HG03196 (cell line): Measurements from ENCODE around the gene TAOK1.
"Not testable (repeated sequence)": the region's sequence is repeated elsewhere in the genome, so short reads cannot be mapped to it uniquely, and the experiment has no call there.

Experiments used
- ATAC-seq: cut with Tn5 transposase; IDR thresholded peaks from one replicate; pipeline ENCODE4 v1.9.1; 2021; ENCODE audit not compliant: unreplicated experiment

The TAOK1 gene

DNA sequence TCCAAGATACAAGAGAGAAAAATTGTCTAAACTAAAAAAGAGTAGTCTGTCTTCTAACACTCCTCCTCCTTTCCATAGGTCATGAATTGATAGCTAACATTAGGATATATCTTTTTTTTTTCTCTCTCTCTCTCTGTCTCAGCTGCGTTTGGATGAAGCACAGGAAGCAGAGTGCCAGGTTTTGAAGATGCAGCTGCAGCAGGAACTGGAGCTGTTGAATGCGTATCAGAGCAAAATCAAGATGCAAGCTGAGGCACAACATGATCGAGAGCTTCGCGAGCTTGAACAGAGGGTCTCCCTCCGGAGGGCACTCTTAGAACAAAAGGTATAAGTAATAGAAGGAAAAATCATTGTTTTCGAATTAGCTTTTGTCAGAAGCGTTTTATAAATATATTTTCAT, 143.8 kb downstream of the TAOK1 start:
- no peak for ATAC-seq

DNA sequence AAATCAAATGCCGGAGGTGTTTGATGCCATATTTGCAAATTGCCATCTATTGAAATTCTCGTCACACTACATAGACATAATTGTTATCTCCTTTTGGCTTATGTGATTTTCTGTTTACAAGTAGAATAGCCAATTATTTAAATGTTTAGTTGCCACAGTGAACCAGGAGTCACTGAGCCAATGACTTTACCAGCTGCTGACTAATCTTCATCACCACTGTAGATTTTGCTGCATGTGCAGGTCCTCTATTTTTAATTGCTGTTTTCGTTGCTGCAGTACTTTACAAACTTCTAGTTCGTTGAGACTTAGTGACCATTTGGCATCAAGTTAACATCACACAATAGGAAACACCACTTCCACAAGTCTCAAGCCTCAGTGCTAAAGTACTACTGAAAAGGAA, 153.9 kb downstream of the TAOK1 start:
- no peak for ATAC-seq

DNA sequence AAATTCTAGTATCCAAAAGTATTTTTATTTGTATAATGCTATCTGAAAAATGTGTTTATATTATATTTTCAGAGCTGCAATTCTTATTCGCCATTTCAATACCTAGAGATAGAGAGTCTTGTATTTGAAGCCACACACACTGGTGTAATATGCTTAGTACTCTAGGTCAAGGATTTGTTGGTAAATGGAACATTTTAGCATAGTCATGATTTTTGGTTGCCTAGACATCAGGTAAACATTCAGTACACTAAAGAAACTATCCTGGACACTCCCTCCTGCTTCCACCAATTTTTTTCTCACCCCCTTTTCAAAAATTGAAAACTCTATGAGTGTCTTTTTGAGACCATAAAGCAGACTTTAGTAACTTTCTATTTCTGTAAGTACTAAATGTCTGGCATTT, 155.9 kb downstream of the TAOK1 start:
- ATAC-seq, result no peak

DNA sequence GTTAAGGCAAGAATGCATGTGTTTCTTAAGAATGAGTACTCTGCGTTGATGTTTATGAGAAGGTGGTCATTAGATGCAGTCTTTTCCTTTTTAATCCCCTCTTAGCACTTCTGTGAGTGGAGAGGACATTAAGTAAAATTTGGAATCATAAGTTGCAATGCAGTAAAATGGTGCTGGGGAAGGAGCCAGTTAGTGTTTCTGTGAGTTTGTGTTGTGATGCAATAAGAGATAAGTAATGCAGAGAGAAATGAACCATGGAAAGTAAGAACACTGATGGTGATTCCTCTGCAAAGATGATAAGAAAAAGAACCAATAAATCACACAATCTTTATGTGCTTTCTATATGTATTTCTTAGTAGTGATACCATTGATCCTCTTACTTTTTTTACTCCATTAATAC, 156.7 kb downstream of the TAOK1 start:
- no peak for ATAC-seq

DNA sequence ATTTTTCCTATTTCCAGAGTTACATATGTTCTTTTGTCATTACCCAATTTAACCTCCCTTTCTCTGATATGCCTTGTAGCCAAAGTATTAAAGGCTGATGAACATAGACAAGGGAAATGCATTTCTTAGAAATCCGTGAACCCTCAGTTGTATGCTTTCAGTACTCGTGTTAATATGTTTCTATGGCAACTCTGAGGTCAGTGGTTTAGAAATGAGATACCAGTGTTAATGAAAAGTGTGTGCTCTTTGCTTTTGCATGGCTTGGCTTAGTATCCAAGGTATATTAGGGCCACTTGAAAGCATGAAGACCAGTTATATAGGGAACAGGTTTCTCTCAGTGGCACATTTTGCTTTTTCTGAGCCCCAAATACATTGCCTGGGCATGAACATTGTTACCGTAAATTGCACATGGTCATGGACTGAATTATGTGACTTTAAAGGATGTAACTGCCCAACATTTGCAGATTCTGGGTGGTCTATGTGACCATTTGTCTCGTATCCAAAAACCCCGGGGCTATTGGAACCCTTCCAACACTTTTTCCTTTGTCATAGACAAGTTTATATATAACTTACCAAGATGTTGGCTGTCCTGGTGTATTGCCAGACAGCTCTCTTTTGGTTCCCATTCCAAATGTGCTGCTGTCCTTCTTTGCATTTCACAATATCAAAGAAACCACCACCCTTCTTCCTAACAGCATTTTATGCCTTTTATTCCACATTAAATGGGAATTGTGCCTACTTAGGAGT, 159.2 kb downstream of the TAOK1 start:
- no peak for ATAC-seq

DNA sequence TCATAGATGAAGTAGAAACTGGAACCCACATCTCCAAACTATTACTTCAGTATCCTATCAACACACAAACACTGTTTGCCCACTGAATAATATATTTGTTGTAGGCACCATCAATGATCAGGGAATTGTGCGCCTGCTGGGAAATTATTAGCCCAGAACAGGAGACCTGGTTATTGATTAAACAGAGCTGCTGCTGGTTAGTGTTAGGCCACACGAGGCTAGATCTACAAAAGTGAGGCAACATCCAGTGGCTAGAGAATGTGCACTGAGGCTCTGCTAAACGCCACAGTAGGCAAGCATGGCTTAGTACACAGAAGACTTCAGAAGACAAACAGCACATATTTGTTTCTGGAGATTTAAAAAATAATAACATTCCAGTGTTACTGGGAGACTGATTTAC, 165.7 kb downstream of the TAOK1 start:
- no peak for ATAC-seq

DNA sequence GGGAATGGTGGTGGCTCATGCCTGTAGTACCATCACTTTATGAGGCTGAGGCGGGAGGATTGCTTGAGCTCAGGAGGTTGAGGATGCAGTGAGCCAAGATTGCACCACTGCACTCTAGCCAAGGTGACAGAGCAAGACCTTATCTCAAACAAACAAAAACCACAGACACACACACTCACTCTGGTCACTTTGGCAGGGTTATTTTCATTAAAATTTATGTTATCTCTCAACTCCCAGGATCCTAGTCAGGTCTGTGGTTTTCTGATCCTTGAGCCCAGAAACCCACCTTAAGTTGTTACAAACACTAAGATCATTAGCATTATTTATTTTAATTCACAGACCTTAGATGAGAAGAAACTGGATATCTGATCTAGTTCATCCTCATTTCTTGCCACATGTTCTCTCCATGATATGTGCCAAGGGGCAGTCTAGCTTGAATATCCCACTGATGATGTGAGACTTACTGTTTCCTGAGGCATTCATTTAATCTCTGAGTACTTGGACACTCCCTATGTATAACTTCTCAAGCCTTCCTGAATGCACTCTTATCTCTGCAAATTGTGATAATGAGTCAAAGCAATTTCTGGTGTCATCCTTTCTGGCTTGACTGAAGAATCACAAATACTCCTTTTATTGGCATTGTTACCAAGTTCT, 167.0 kb downstream of the TAOK1 start:
- ATAC-seq, result no peak

DNA sequence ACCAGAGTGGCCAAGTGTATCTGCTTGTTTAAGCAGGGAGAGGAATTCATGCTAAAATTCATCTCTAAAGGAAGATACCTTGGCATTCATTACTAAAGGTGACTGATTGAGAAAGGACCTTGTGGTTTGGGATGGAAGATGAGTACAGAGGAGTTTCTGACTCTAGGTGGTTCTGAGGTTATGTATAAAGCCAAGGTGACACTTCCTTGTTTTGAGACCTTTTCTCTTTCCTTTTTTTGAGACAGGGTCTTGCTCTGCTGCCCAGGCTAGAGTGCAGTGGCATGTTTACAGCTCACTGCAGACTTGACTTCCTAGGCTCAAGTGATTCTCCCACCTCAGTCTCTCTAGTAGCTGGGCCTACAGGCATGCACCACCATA, 167.6 kb downstream of the TAOK1 start:
- ATAC-seq, result no peak

DNA sequence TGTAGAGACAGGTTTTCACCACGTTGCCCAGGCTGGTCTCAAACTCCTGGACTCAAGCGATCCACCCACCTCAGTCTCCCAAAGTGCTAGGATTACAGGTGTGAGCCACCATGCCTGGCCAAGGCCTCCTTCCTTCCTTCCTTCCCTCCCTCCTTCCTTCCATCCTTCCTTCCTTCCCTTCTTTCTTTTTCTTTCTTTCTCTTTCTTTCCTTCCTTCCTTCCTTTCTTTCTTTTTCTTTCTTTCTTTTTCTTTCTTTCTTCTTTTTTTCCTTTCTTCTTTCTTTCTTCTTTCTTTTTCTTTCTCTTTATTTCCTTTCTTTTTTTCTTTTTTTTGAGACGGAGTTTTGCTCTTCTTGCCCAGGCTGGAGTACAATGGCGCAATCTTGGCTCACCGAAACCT, 168.0 kb downstream of the TAOK1 start:
- not testable (repeated sequence) for ATAC-seq

DNA sequence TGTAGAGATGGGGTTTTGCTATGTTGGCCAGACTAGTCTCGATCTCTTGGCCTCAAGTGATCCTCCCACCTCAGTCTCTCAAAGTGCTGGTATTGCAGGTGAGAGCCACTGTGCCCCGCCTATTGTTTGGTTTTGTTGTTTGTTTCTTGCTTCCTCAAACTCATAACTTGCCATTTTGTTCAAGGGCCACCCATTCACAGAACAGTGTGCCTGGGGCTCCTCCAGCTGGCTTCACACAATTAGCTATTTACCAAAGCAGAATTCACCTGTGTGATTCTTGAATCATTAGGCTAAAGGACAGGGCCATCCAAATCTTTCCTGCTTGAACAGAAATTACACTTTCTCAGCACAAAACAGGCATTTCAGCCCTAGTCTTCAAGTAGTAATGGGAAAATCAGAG, 169.5 kb downstream of the TAOK1 start:
- no peak for ATAC-seq

DNA sequence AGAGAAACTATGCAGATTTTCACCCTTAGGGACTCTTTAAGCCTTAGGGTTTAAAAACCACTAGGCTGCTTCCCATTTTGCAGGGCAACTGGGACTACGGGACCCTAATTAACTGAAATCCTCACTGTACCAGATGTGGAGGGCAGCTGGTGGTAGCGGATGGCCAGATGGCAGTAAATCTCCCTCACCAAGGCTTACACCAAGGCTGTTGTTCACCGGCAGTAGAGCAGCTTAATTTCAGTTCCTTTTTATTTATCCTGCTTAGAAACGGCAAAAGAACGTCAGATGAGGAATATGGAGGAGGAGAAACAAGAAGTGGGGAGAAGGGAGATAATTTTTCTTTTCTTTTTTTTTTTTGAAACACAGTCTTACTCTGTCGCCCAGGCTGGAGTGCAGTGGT, 170.2 kb downstream of the TAOK1 start:
- ATAC-seq, result no peak

DNA sequence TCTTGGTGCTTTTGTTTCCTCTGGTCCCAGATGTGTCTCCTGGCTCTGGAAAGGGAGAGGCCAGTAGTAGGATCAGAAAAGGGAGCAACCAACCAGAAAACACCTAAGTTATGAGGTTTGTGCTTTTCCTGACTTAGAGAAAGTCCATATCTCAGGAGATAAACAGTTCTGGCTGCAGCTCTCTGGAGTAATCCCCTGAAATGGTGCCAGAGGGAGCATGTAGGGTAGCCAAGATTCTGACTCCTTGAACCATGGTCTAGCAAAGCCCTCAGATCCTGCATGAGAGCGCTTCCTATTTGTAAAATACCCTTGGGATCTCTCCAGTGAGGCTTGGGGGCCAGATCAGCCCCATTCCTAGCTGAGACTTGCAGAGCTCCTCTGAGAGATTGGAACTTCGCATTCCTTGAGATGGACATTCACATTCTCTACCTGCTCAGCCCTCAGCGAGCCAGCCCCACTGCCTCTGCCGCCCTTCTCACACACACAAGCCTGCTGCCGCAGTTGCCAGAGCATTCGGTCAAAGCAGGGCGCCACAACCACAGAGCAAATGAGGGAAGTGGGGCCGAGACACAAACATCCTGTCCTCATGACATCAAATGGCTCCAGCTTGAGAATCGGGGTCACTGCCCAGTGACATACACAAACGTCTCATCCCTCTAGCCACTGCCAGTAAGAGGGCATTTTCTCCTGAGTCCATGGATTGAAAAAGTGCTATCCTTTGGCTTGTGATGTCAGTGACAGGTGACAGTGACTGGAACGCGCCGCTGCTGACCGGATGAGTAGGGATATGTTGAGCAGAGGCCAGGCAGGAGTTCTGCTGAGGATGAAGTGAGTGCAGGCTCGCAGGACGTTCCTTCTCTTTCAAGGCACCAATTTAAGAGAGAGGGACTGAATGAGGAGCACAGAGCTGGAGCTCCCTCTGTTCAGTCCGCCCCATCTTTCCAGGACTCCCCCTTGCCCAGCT, 171.7 kb downstream of the TAOK1 start:
- no peak for ATAC-seq

DNA sequence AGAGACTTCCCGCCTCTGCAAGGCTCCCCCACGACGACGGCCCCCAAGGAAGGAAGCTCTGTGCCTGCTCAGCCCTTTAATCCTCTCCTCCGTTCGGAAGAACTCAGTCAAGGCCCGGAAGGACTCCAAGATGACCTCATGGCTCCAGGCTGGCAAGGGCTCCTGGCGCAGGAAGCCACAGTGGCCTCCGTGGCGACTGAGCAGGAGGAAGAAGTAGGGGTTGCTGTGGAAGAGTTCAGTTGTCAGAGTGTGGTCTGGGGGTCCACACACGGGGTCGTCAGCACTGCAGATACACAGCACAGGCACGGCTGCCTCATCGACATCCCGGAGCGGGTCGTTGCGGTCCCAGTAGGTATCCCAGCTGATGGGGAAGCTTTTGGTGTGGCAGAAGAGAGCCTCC, 172.5 kb downstream of the TAOK1 start:
- ATAC-seq, result no peak

DNA sequence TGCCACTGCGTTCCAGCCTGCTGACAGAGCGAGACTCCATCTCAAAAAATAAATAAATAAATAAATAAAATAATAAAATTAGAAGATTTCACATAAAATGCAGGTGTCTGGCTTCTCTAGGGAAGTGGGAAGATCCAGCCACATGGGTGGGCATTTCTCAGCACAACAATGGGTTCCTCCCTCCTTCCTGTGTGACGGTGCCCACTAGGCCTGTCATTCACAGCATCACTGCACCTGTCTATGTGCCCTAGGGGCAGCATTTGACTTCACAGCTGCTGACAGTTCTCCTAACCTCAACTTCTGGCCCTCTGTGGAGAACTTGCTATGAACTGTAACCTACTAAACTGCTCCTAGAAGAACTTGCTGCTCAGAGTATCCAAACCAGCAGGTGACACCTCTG, 173.7 kb downstream of the TAOK1 start:
- no peak for ATAC-seq

DNA sequence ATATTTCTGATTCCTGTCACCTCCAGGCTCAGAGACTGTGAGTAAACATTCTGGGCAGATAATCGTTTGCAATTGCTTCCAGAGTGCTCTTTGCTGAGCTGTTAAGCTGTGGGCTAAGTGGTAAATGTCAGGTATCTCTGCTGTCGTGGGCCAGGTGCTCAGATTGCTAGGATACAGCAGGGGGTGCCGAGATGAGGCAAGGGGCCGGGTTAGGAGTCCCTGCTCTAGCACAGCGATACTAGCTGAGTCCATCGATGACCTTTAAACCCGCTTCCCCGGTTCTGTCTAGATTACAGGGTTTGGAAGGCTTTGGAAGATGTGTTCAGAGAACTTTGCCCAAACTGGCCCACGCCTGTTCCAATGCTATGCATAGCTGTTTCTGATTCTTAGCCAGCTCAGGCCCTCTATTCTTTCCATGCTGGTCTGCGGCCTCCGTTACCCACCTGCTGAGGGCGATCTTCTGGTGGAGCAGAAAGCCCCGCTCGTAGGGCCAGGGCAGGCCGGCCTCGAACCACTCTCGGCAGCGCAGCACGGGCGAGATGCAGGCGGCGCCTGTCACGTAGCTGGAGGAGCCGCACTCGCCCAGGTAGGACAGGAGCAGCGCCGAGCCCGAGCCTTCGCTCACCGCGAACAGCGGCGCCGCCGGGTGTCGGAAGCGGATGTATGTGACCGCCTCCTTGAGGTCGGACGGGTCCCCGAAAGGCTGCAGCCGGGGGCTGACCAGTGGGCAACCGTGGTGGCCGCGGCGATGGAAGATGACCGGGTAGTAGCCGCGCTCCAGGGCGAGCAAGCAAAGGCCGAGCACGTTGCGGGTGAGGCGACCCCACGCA, 175.7 kb downstream of the TAOK1 start:
- ATAC-seq, result no peak

DNA sequence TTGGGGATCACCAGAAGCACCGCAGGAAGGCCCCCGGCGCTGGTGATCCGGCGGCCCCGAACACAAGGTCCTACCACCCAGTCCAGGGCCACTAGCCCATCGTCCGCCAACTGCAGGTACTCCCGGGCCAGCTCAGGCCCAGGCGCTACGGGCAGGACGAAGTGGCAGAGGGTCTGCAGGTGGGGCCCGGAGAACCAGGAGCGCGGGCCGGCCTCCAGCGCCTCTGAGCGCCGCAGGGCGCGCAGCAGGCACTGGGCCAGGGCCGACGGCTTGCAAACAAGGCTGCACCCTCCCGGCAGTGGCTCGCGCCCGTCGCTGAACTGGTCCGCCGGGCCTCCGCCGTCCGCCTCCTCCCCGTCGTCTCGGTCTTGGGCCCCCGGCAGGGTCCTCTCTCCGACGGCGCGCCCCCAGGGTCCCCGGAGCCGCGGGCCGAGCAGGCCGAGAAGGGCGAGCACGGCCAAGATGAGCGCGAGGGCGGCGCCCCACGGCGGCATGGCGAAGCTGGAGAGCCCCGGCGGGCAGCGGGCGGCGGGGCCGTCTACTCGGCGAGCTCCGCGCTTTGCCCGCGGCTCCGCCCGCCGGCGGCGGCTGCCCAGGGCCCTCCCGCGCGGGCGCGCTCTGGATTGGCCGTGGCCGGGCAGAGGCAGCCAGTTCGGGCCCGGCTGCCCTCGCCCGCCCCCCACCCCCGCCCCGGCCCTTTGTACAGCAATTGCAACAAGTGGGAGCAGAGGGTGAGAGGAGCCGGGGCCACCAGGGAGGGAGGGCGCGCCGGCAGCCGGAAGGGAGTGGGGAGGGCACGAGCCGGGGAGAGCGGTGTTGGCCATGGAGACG, 176.5 kb downstream of the TAOK1 start, which contains the start of gene ABHD15:
ABHD15 (minus strand) TSS at position 565 of the 831 bp plus-strand sequence; CDS start at position 494, 71 bp downstream.
- peak; percentile 29 for ATAC-seq

DNA sequence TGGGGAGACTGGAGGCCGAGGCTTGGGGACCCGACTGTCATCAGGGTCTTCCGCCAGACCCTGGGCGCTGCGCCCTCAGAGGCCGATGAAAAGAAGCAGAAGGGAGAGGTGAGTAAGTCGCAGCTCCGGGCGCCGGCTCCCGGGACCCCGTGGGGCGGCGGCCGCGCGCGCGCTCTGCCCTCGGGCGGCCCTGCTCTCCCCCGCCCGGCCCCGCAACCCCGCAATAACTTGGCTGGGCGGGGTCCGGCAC, 177.1 kb downstream of the TAOK1 start:
- no peak for ATAC-seq

DNA sequence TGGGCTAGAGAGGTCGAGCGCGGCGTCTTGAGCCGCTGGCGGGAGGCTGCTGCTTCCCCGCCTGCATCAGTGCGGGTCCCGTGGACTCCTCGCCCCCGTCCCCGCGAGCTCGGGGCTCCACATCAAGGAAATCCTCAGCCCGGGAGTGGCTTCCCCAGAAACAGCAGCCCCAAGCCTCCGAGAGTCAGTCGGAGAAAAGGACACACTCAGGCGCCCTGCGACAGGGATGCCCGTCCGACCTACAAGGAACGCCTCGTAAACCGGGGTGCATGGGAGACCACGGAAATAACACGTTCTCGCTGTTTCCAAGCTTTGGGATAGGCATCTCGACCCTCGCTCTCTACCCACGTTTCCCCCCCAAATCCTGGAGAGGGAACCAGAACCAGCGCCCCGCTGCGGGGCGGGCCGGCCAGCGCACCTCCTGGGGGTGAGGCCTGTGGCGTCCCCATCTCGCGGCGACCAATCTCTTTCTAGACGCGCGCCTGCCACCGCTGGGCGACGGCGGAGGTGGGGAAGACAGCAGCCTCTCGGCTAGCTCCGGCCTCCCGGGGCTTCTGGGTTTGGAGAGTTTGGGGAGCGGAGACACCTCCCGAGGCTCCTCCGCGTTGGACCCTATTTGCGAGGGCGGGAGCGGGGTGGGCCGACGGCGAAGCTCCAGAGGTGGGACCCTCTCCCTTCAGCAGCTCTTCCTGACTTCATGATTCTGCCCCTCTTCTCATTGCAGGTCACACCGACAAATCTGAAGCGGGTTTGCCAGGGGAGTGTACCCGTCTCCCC, 177.6 kb downstream of the TAOK1 start:
- peak; percentile 34 for ATAC-seq
